HuH-7.5 (cell line): ENCODE data around the gene NOSTRIN.
"Not testable (repeated sequence)": the region's sequence is repeated elsewhere in the genome, so short reads cannot be mapped to it uniquely, and the experiment has no call there.

Source experiments
- DNase-seq: peaks from one replicate; pipeline ENCODE4 v3.0.0; 2011; ENCODE audit warnings: low spot score

Gene NOSTRIN

DNA sequence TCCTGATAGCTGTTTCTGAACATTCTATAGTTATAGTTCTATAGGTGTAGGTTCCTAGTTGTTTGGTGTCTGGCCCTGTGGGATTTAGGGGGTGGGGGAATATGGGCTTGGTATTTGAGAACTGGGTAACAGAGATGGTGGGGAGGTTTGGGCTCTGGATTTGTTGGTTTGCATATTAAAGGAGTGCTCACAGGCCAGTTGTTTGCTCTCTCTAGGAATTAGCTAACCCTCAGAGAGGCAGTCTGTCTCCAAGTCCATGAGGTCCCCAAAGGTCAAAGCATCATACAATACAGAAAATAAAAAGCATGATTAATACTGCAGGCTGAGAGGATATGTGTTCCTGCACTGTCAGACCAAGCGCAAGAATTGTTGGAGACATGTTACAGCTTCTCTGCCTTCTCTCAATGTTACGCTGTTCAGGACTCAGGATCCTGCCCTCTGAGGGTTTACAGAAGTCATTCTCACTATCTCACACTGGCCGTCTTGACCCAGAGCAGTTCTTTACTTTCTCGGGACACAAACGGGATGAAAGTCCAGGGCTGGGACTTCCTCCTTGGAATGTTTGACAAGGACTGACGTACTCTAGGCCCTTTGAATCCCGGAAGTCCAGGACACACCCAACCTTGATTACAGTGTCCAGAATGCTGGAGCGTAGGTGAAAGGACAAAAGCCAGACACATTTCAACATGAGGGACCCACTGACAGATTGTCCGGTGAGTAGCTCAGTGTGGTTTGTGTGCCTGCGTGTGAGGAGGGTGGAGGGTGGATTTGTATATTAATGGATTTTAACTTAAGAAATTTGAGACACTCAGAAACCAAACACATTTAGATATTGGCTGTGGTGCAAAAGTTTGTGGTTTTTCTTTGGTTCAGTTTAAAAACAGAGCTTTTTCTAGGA, at the start of gene NOSTRIN:
Gene NOSTRIN, plus strand, starts transcription at position 677 of the 898 bp plus-strand sequence. Its CDS starts 10 bp downstream, at position 687.
- peak; percentile 37 for DNase-seq

DNA sequence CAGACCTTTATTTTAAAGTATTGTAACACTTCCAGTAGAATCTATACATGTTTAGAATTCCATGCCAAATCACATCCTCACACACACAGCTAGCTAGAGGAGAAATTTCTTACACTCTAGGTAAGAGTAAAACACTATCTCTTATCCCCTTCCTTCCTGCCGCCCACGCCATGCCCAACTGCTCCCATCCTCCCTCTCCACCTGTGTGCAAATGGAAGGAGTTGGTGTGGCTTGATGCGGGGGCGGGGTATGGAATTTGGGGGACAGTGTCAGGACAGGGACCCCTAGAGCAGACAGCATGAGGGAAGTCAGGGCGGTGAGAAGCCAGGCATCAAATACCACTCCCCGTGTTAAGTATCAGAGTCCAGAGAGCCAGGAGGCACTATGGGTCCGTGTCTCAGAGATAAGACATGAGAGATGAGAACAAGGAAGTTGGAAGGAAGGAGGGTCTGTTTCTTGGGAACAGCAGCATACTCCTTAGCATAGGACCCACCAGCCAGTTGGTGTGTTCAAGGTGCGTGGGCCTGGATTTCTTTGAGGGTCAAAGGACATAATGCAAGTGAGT, 48.6 kb upstream of the NOSTRIN start:
- DNase-seq, result no peak

GRCh38 chr2:168757223-168757622, 45.2 kb upstream of the NOSTRIN start:
- DNase-seq, result no peak

DNA sequence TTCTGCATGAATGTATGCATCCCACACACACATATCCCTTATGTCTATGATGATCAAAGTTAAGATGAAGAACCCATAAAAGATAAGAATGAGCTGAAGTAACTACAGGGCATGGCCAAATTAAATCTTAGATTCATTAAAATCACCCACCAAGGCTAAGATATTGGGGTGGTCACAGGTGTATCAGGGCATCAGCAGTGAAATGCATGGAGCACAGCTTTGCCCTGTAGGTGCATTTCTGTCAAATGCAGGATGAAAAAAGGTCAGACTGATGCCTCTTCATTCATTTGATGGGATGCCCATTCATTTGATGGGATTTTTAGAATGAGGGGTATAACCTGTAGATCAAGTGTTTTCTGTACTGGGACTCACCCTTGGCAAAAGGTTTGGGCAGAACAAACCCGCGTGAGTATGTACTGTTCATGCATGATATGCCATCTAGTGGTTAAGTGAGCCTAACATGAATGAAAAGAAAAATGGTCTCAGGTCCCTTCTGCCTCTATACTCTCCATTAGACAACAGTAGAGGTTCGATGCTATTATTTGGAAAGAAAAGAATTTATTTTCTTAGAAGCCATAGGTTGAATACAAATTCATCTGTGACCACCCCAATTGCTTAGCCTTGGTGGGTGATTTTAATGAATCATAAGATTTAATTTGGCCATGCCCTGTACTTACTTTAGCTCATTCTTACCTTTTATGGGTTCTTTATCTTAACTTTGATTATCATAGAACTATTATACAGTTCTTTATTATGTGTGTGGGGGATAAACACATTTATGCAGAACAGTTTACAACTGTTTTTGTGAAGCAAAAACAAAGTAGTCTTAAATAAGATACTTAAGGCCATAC, 43.2 kb upstream of the NOSTRIN start:
- DNase-seq, result peak; percentile 48

DNA sequence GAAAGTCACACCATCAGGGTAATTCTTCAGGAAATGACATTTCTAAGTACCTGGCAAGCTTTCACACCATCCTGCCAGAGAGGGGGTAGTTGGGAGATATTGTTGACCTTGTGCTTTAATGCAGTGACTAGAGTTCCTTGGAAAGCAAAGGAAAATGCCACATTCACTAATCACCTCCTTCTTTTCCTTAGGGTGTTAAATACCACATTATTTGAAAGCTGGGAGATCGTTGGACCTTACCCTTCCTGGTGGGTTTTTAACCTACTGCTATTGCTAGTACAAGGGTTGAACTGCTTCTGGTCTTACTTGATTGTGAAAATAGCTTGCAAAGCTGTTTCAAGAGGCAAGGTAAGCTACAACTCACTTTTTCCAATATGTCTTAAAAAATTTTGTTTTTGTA, 37.0 kb upstream of the NOSTRIN start:
- no peak for DNase-seq

DNA sequence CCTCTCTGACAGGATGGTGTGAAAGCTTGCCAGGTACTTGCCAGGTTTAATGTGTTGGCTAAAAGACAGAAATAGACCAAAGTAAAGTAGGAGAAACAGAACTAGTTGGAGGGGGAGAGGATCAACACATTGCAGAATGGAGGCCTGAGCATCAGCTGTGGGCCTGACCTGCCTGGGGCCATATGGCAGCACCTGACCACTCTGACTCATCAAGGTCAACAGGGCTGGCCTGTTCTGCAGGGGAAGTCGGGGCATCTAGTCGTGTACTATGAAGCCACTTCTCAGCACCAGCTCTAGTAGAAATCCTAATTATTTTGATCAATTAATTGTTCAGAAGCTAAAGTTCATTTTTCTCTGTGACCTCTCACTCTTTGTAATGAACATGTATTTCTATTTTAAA, 35.8 kb upstream of the NOSTRIN start:
- no peak for DNase-seq

DNA sequence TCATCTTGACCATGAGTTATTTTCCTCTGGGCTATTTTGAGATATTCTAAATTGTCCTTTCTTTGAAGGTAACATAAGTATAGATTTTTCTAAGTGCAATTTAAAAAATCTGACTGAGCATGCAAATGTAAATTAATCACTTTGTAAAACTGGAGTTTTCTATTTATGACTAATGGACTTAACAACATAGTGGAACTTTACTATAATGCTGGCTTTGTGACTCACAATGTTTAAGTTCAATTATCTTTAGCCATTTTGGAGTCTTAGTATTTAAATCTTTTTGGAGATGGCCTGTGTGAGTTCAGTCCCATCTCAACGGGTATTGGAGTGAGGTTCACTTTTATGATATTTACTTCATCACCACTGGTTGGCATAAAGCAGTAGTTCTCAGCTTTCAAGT, 35.2 kb upstream of the NOSTRIN start:
- no peak for DNase-seq

DNA sequence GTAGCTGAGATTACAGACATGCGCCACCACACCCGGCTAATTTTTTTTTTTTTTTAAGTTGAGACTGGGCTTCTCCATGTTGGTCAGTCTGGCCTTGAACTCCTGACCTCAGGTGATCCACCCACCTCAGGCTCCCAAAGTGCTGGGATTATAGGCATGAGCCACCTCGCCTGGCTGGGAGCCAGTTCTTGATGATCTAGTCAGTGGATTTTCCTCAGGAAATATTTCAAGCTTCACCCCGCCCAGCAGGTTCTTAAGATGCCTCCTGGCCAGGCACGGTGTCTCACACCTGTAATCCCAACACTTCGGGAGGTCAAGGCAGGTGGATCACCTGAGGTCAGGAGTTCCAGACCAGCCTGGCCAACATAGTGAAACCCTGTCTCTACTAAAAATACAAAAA, 34.1 kb upstream of the NOSTRIN start:
- DNase-seq, result not testable (repeated sequence)

- DNase-seq, result no peak
Observed at GRCh38 chr2:168770796-168771195, 31.6 kb upstream of the NOSTRIN start.

- no peak for DNase-seq
Observed at GRCh38 chr2:168772704-168773103, 29.7 kb upstream of the NOSTRIN start.

DNA sequence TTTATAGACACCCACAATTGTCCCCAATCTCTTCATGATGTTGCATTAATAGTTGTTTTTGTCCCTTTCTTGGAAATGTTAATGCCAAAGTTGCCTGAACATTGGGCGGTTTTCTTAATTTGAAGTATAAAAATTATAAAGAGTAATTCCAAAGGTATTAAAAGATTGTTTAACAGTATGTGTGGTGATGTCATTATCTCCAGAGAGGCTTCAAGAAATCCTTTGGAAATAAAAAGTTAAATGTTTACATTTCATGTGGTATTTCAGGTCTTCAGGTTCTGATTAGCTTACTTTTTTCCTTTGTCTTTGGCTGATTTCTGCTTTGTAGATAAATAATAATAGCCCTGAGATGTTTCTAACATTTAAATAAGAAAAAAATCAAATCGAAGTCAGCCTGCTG, 29.3 kb upstream of the NOSTRIN start:
- no peak for DNase-seq

DNA sequence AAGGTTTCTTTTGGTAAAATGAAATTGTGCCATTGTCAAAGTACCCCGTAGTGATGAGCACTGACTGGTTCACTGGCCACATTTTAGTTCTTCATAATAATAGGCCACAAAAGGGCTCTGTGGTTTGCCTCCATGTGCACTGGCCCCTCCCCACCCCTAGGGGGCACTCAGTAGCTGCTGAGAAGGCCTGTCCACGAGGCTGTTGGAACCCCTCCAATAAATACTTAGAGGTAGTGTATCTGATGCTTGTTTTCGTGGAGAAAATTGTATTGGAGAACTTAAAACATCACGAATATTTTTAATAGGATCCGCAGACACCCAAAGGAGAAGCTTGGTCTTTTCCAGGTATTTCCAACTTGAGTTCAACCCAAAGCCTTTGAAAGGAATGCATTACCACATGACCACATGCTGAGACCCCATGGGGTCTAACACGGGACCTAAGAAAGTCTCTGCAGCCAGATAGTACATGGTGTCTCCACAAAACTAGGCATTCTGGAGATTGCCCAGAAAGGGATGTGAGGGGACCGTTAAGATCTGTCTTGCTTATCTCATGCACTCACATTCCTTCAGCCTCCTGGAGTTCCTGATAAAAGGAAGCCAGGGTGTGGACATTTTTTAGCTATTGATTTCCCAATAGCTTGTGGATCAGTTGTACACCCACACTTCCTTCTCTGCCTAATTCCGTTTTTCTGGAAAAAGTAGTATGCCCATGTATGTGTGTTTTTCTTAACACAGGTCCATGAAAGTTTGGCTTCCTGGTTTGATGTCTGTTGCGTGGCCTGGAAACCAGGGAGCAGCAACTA, 28.5 kb upstream of the NOSTRIN start:
- DNase-seq, result peak; percentile 39

GRCh38 chr2:168775837-168776236, 26.6 kb upstream of the NOSTRIN start:
- DNase-seq, result no peak

DNA sequence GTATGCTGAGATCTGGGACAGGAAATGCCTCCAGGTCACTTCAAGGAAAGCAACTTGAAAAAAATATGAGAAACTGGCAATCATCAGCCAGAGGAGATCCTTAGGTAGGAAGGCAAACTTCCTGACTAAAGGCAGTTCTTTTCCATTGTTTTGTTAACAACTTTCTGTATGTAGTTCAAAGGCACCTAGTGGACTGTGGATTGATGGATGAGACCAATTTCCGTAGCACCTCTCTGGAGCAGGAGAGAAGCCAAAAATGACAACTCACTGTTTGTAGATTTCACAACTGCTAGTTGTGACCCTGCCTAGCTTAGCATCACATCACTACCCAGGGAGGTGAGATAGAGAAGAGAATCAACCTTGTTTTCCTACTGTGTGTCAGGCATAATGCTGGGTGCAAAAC, 21.8 kb upstream of the NOSTRIN start:
- peak; percentile 33 for DNase-seq

- DNase-seq, result no peak
Observed at GRCh38 chr2:168781191-168781817, 21.1 kb upstream of the NOSTRIN start.

- no peak for DNase-seq
Observed at GRCh38 chr2:168782271-168782670, 20.2 kb upstream of the NOSTRIN start.

DNA sequence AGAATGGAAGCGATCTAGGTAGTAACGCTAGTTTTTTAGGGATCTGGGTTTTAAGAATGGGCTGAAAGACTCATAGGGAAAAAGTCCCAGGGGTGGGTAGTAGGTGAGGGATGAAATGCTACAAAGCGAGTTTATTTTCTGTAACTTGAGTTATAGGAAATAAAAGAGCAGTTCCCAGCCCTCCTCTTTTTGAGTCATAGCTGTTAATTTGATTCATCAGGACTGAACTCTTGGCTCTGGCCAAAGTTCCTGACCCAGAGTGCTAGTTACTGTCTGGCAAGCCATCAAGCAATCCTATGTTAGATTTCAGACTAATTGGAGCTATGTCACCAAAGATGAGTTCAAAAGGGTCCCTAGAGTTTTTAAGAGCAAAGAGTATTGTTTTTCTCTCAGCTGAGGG, 17.4 kb upstream of the NOSTRIN start:
- no peak for DNase-seq

DNA sequence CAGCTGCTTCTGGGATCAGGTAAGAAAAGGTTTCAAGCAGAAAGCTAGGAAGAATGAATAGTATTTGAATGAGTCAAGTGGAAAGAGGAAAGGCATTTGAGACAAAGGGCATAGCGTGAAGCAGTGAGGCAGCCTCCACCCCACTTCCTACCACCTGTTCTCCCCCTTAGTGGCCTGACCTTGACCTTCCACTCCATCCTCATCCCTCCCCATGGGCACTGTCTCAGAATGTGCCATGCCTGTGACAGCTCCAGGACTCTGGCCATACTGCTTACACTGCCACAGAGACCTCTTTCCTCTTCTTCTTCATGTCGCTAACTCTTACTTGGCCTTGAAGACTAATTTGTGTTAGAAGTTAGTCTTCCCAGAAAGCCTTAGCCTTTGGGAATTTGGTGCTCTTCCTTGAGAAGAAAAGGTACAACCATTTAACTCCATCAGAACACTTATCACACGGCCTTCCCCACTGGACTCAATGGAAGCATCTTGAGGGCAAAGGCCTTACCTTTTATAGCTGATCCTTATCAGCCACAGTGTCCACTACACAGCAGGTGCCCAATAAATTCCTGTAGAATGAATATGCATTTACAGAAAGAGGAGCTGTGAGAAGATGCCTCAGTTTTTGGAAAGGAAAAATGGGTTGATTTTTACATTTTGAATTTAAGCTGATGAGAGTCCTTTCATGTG, 15.2 kb upstream of the NOSTRIN start:
- DNase-seq, result no peak

- no peak for DNase-seq
Observed at GRCh38 chr2:168787782-168788376, 14.6 kb upstream of the NOSTRIN start.

DNA sequence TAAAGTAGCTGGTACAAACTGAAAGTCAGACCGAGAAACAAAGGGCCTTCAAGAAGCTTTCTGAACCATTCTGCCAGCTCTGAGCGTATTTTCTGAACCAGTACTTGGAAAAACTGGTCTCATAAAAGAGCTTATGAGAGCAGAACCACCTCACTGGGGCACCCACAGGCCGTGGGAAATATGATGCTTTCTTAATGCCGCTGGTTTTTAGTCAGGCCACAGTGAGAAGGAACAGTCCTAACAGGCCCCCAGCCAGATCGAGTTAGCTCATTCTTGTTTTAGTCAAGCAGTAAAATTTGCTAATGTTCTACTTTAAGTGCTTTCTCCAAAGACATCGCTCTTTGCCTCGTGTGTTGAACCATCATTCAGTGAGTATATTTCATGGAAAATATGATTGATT, 12.7 kb upstream of the NOSTRIN start:
- DNase-seq, result no peak
